Measurements from ENCODE around the gene WFIKKN2. TPM values are rescaled to one million over a fixed set of nuclear protein-coding genes. Genes with fewer than 3 reads are reported as not detected.

The WFIKKN2 gene
- total and polyA plus RNA-seq, 2 of the 4 experiments (the other 2 are of a cell fraction): 0.02 TPM; not detected in 1

- Histone ChIP-seq H3K27me3 (ENCODE audit: control insufficient read depth, insufficient read depth, low read length) (peaks cover 39% of the 10 kb centered on the region), H2BK120ac (ENCODE audit: low read depth, low read length) (no peak overlapping the region), H3K4ac (ENCODE audit: low read depth, low read length) (no peak overlapping the region), H2AK9ac (replicated peaks; ENCODE audit: low read depth, low read length, poor library complexity) (no peak overlapping the region), H3K4me1 (ENCODE audit: control insufficient read depth, insufficient read depth, low read length) (no peaks in the 10 kb centered on the region), H3K23ac (ENCODE audit: low read depth, low read length) (no peak overlapping the region), H3K4me2 (ENCODE audit: low read depth, low read length) (no peak overlapping the region), H4K8ac (ENCODE audit: low read depth in 2 of 2, low read length in 2 of 2) (no peak overlapping the region), H3K4me3 (ENCODE audit: insufficient read depth, low read depth, low read length) (no peak overlapping the region), H4K5ac (ENCODE audit: low read depth, low read length) (no peak overlapping the region), H2BK5ac (ENCODE audit: low read depth, low read length, poor library complexity, severe bottlenecking) (no peak overlapping the region), H3K9me1 (ENCODE audit: insufficient read depth, low read length) (no peaks in the 10 kb centered on the region), H3K14ac (replicated peaks; ENCODE audit: low read depth, low read length) (no peak overlapping the region), H4K20me1 (ENCODE audit: insufficient read depth, low read length) (no peaks in the 10 kb centered on the region), H3K9me3 (ENCODE audit: control insufficient read depth, insufficient read depth, low read length) (no peaks in the 10 kb centered on the region), H3K9ac (ENCODE audit: low read depth, low read length) (no peak overlapping the region), H3K18ac (ENCODE audit: low read depth, low read length) (no peak overlapping the region), H3K27ac (ENCODE audit: insufficient read depth, low read length) (no peak overlapping the region), H2AFZ (replicated peaks; ENCODE audit: low read length, poor library complexity) (no peak overlapping the region), H3K36me3 (ENCODE audit: control insufficient read depth, insufficient read depth, low read length) (no peaks in the 10 kb centered on the region), H4K91ac (ENCODE audit: insufficient read depth, low read depth, low read length) (no peak overlapping the region), H2BK15ac (ENCODE audit: low read depth, low read length) (no peak overlapping the region), H3K56ac (ENCODE audit: extremely low read depth, insufficient read depth, low read length) (no peak overlapping the region), H3K79me1 (ENCODE audit: low read depth in 1 of 2, low read length in 2 of 2) (no peaks in the 10 kb centered on the region), H2AK5ac (ENCODE audit: low read depth, low read length) (no peak overlapping the region), H2BK20ac (ENCODE audit: low read depth, low read length) (no peak overlapping the region)
- TF ChIP-seq CHD1 (IDR thresholded peaks at IDR 0.05; ENCODE audit: low read depth, low read length): no peak
- ATAC-seq (ENCODE audit: low read depth) (no peak), DNase-seq (no peak)
- CTCF ChIA-PET: no interaction called here
- dilution Hi-C loops (cut with HindIII; ENCODE audit: low sequenced_read_pairs, unreplicated experiment) (no loop called here), intact Hi-C loops (cut with micrococcal nuclease) (no loop called here), in situ Hi-C loops (cut with MboI; ENCODE audit: low sequenced_read_pairs) (no loop called here)
- BruUV-seq (replicated peaks): no TSS peak
- POLR2A ChIA-PET (ENCODE audit: unreplicated experiment): no interaction called here
These were observed 21.8 kb upstream of the WFIKKN2 start for GRCh38 chr17:50813583-50813982.

Measured in IMR-90 (cell line).